Esophagus (tissue), 2 donors: Measurements from ENCODE around the gene PRKN. TPM values are rescaled to one million over a fixed set of nuclear protein-coding genes. Genes with fewer than 3 reads are reported as not detected.

Experiments used
- H3K27ac ChIP-seq, 2 donors: one replicate each; pipeline ENCODE4 v1.5.1; 2013; ENCODE audit warnings: low read depth in 2 of 2, mild to moderate bottlenecking in 2 of 2, inconsistent platforms in 1 of 2, low read length in 1 of 2, moderate library complexity in 1 of 2
- H3K27me3 ChIP-seq, 2 donors: one replicate each; pipeline ENCODE4 v1.6.1; 2013; ENCODE audit warnings: low read length in 2 of 2, control low read depth in 1 of 2, mild to moderate bottlenecking in 1 of 2; ENCODE audit not compliant: insufficient read depth in 2 of 2, control insufficient read depth in 1 of 2
- H3K36me3 ChIP-seq, 2 donors: one replicate each; pipeline ENCODE4 v1.6.1; 2013; ENCODE audit warnings: low read length in 1 of 2; ENCODE audit not compliant: control insufficient read depth in 2 of 2, insufficient read depth in 2 of 2
- H3K4me1 ChIP-seq, 2 donors: one replicate each; pipeline ENCODE4 v1.6.1; 2013; ENCODE audit warnings: low read length in 1 of 2; ENCODE audit not compliant: control insufficient read depth in 2 of 2, insufficient read depth in 2 of 2
- H3K4me3 ChIP-seq, 2 donors: one replicate each; pipeline ENCODE4 v1.5.1; 2013; ENCODE audit warnings: low read length in 2 of 2, mild to moderate bottlenecking in 2 of 2, low read depth in 1 of 2, moderate library complexity in 1 of 2
- H3K9me3 ChIP-seq, 2 donors: one replicate each; pipeline ENCODE4 v1.6.1; 2013; ENCODE audit warnings: mild to moderate bottlenecking in 2 of 2, low read depth in 1 of 2, low read length in 1 of 2, moderate library complexity in 1 of 2; ENCODE audit not compliant: control insufficient read depth in 2 of 2, insufficient read depth in 1 of 2
- WGBS, 2 donors: extraction: QIAGEN DNeasy Blood & Tissue Kit; methylation state at CpG; one replicate each; pipeline ENCODE4 v1.1.7; 2013; 5-methylcytosine and 5-hydroxymethylcytosine counted together
- polyA plus RNA-seq, 2 donors: library from polyadenylated mRNA; stranded (reverse); fragments of 200-250 nt; gene quantifications; one replicate each; pipeline ENCODE4 v1.2.3, GENCODE V29; 2013
- donor health status: healthy with polysubstance abuse.
- donor health status: Bipolar disorder and iron deficiency.

Gene PRKN
- polyA plus RNA-seq, 2 donors: 0.28 to 0.45 TPM

GRCh38 chr6:161354956-161355355 is 1372.6 kb downstream of the PRKN start:
- Histone ChIP-seq H3K4me3 (no peak overlapping the region), H3K36me3 (no peaks in the 10 kb centered on the region), H3K27ac (no peak overlapping the region), H3K4me1 (no peaks in the 10 kb centered on the region), H3K9me3 (no peaks in the 10 kb centered on the region), H3K27me3 (no peaks in the 10 kb centered on the region)
- WGBS, 2 donors: 95% methylated on average over 13 of the region's 13 CpGs

- Histone ChIP-seq H3K36me3 (no peaks in the 10 kb centered on the region), H3K27me3 (no peaks in the 10 kb centered on the region), H3K4me3 (no peak overlapping the region), H3K9me3 (no peaks in the 10 kb centered on the region), H3K4me1 (no peaks in the 10 kb centered on the region), H3K27ac (no peak overlapping the region)
- 94% methylated on average over 12 of the region's 12 CpGs for WGBS, 2 donors
These were observed 1373.2 kb downstream of the PRKN start for GRCh38 chr6:161354276-161354840.

DNA sequence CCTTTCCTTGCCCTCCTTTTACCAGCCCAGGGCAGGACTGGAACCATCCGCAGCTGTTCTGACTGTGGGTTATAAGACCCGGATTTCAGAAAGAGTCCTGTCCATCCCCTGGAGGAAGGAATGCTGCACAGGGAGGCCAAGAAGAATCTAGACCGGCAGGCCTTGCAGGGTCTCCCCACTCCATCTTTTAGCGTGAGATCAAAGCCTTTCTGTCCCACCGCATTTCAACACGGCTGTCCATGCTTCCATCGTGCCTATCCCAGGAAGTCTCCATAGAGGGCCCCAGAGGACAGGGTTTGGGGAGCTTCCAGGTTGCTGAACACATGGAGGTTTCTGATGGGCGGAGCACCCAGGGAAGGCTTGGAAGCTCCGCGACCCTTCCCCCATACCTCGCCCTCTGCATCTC is 1374.4 kb downstream of the PRKN start:
- no peaks in the 10 kb centered on the region for H3K36me3 ChIP-seq
- no peak overlapping the region for H3K27ac ChIP-seq
- 73 to 75% methylated on average over 11 of the region's 11 CpGs for WGBS, 2 donors
- no peak overlapping the region for H3K4me3 ChIP-seq
- no peaks in the 10 kb centered on the region for H3K4me1 ChIP-seq
- H3K9me3 ChIP-seq: no peaks in the 10 kb centered on the region
- no peaks in the 10 kb centered on the region for H3K27me3 ChIP-seq

GRCh38 chr6:161351858-161352257 is 1375.7 kb downstream of the PRKN start:
- no peaks in the 10 kb centered on the region for H3K4me1 ChIP-seq
- no peaks in the 10 kb centered on the region for H3K36me3 ChIP-seq
- H3K27ac ChIP-seq: no peak overlapping the region
- no peaks in the 10 kb centered on the region for H3K27me3 ChIP-seq
- WGBS, 2 donors: 57 to 58% methylated on average over 5 of the region's 5 CpGs
- no peaks in the 10 kb centered on the region for H3K9me3 ChIP-seq
- H3K4me3 ChIP-seq: no peak overlapping the region

DNA sequence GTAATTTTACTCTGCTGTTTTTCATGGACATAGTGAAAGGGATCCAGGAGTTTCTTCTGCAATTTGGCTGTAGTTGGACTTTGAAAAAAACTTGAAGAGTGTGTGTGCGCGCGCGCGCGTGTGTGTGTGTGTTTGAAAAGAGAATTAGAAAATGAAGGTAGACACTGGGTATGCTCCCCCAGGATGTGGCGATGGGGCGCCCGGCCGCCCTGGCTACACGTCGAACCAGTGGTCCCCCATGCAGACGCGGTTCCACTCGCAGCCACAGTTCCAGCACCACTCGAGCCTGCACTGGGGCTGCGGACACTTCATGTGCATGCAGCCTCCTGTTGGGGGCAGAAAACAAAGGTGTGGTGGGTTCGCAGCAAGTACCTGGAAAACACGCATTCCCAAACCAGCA is 1377.7 kb downstream of the PRKN start:
- H3K27ac ChIP-seq: no peak overlapping the region
- 95 to 96% methylated on average over 19 of the region's 19 CpGs for WGBS, 2 donors
- no peaks in the 10 kb centered on the region for H3K27me3 ChIP-seq
- H3K4me1 ChIP-seq: no peaks in the 10 kb centered on the region
- H3K4me3 ChIP-seq: no peak overlapping the region
- no peaks in the 10 kb centered on the region for H3K9me3 ChIP-seq
- H3K36me3 ChIP-seq: no peaks in the 10 kb centered on the region

DNA sequence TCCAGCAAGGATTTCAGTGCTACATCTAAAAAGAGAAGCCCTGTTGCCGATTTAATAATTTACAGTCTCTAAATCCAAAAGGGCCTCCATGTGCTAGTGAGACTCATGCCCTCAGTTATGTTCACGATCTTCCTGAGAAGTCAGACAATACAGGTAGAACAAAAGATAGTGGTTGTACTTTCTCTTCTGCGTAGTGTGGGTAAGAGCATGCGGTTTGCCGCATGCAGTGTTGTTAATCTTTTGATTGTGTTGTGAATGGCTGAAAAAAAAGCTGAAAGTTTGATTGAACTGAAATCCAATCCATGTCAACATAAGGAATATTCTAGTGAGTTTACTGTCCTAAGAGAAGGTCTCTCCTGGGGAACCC is 1379.0 kb downstream of the PRKN start:
- no peak overlapping the region for H3K27ac ChIP-seq
- no peaks in the 10 kb centered on the region for H3K36me3 ChIP-seq
- H3K27me3 ChIP-seq: no peaks in the 10 kb centered on the region
- no peaks in the 10 kb centered on the region for H3K9me3 ChIP-seq
- H3K4me1 ChIP-seq: no peaks in the 10 kb centered on the region
- H3K4me3 ChIP-seq: no peak overlapping the region
- WGBS, 2 donors: 91 to 93% methylated on average over 5 of the region's 5 CpGs

- Histone ChIP-seq H3K4me3 (no peak overlapping the region), H3K27me3 (no peaks in the 10 kb centered on the region), H3K36me3 (no peaks in the 10 kb centered on the region), H3K27ac (no peak overlapping the region), H3K4me1 (no peaks in the 10 kb centered on the region), H3K9me3 (no peaks in the 10 kb centered on the region)
- 91 to 94% methylated on average over 12 of the region's 12 CpGs for WGBS, 2 donors
These were observed 1379.5 kb downstream of the PRKN start for GRCh38 chr6:161347988-161348627.

GRCh38 chr6:161347125-161347524 is 1380.4 kb downstream of the PRKN start:
- no peak overlapping the region for H3K27ac ChIP-seq

DNA sequence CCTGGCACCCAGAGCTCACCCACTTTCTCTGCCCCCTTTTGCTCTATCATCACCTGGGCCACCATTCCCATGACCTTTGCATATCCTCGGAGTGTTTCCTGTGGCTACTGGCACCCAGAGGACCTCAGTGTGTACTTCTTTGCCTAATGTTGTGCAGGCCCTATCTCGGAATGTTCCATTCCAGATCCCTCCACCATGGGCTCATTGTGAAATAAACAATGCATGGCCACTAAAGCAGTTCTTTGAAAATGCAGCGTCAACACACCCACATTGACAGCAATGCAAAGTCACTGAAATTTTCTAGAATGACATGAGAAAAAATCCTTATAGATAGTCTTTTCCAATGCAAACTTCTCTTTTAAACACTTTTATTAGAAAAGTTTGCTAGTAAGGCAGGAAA is 1380.8 kb downstream of the PRKN start:
- Histone ChIP-seq H3K4me3 (no peak overlapping the region), H3K36me3 (no peaks in the 10 kb centered on the region), H3K9me3 (no peaks in the 10 kb centered on the region), H3K4me1 (no peaks in the 10 kb centered on the region), H3K27me3 (no peaks in the 10 kb centered on the region), H3K27ac (no peak overlapping the region)
- 75 to 86% methylated on average over 3 of the region's 3 CpGs for WGBS, 2 donors

More at GRCh38 chr6:161347125-161347524, 1380.4 kb downstream of the PRKN start:
- no peaks in the 10 kb centered on the region for H3K36me3 ChIP-seq
- no peak overlapping the region for H3K4me3 ChIP-seq
- H3K27me3 ChIP-seq: no peaks in the 10 kb centered on the region
- 90 to 93% methylated on average over 2 of the region's 2 CpGs for WGBS, 2 donors
- no peaks in the 10 kb centered on the region for H3K9me3 ChIP-seq
- H3K4me1 ChIP-seq: no peaks in the 10 kb centered on the region

DNA sequence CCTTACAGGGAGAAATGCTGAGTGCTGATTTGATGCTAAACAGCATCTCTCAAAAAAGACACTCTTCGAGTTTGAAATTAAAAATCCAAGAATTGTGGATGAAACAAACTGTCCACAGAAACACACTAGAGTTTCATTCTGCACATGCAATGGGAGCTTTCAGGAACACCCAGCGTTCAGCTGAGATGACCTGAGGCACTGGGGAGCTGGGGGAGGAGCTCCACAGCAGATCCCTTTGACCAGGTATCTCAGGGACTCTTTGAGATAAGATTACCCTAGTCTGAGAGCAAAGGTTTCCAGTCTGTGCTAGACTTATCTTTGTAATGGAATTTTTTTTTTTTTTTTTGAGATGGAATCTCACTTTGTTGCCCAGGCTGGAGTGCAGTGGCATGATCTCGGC is 1382.9 kb downstream of the PRKN start:
- 74 to 78% methylated on average over 3 of the region's 3 CpGs for WGBS, 2 donors
- Histone ChIP-seq H3K27ac (no peak overlapping the region), H3K27me3 (no peaks in the 10 kb centered on the region), H3K4me3 (no peak overlapping the region), H3K9me3 (no peaks in the 10 kb centered on the region), H3K4me1 (no peaks in the 10 kb centered on the region), H3K36me3 (no peaks in the 10 kb centered on the region)
